Sciatic nerve (tissue), 2 donors: ENCODE results near the gene SNAPC4. TPM values are rescaled to one million over a fixed set of nuclear protein-coding genes. Genes with fewer than 3 reads are reported as not detected.
"Not testable (repeated sequence)": the region's sequence is repeated elsewhere in the genome, so short reads cannot be mapped to it uniquely, and the experiment has no call there.

ENCODE experiments used
- ATAC-seq: fragments of 200-7000 bp; cut with Tn5 transposase; one replicate; pipeline ENCODE4 v1.9.1; 2020; ENCODE audit warnings: mild to moderate bottlenecking, moderate library complexity
- DNase-seq: peaks from one replicate; pipeline ENCODE4 v3.0.0-alpha.2; 2020; ENCODE audit warnings: low spot score
- intact Hi-C: fragments of 100-400 bp; cut with DNase I; formaldehyde crosslinking; loops from one replicate; pipeline ENCODE4 v1.14.2; 2022
- total RNA-seq: library from RNA; stranded (reverse); fragmentation: NEBNext Ultra II Directional; extraction: Animal tissue kit (Norgen Biotek cat#: 25700); gene quantifications from one replicate; pipeline ENCODE4 v1.2.1, GENCODE V29; 2021
- donor health status: DM: no; HTN: no; CAD: no.
- donor health status: DM: no; HTN: no; CAD: no.

The SNAPC4 gene
- total RNA-seq, 1 donor from 2014 or later: 9.9 TPM

- DNase-seq: no peak
- intact Hi-C loops: no loop called here
- no peak for ATAC-seq
Measured at GRCh38 chr9:136412962-136413361, 13.0 kb upstream of the SNAPC4 start.

GRCh38 chr9:136411378-136411777 lies 11.4 kb upstream of the SNAPC4 start:
- intact Hi-C loops: no loop called here
- DNase-seq (no peak), ATAC-seq (no peak)

- ATAC-seq: peak; percentile 94
- intact Hi-C loops: no loop called here
- DNase-seq: peak; percentile 97
Measured at GRCh38 chr9:136410500-136411287, 10.7 kb upstream of the SNAPC4 start, which contains the start of the genes ENTR1 and PMPCA. Gene ENTR1 (minus strand): TSS chr9:136410614. CDS start chr9:136410397, 217 bp downstream. Gene PMPCA (plus strand): TSS chr9:136410658. CDS start chr9:136410669, 11 bp downstream.

GRCh38 chr9:136409557-136410455 lies 9.8 kb upstream of the SNAPC4 start:
- DNase-seq (no peak), ATAC-seq (peak; percentile 31)
- intact Hi-C loops: no loop called here

- intact Hi-C loops: no loop called here
- ATAC-seq (no peak), DNase-seq (no peak)
Measured at GRCh38 chr9:136407911-136408310, 7.9 kb upstream of the SNAPC4 start.

GRCh38 chr9:136407061-136407460 lies 7.1 kb upstream of the SNAPC4 start:
- intact Hi-C loops, ATAC-seq: not testable (repeated sequence)

GRCh38 chr9:136405904-136406303 lies 5.9 kb upstream of the SNAPC4 start:
- ATAC-seq, DNase-seq, intact Hi-C loops: not testable (repeated sequence)

More at GRCh38 chr9:136407061-136407460, 7.1 kb upstream of the SNAPC4 start:
- not testable (repeated sequence) for DNase-seq

- DNase-seq (no peak), ATAC-seq (no peak)
- intact Hi-C loops: no loop called here
Measured at GRCh38 chr9:136405481-136405880, 5.5 kb upstream of the SNAPC4 start.

- intact Hi-C loops: no loop called here
- ATAC-seq (no peak), DNase-seq (no peak)
Measured at GRCh38 chr9:136404801-136405136, 4.8 kb upstream of the SNAPC4 start.

GRCh38 chr9:136403915-136404800 lies 4.2 kb upstream of the SNAPC4 start:
- intact Hi-C loops: no loop called here
- DNase-seq: no peak
- no peak for ATAC-seq

- DNase-seq: no peak
- intact Hi-C loops: no loop called here
- ATAC-seq: no peak
Measured at GRCh38 chr9:136403538-136403914, 3.6 kb upstream of the SNAPC4 start.

GRCh38 chr9:136402067-136402466 lies 2.1 kb upstream of the SNAPC4 start:
- ATAC-seq (no peak), DNase-seq (no peak)
- intact Hi-C loops: no loop called here

GRCh38 chr9:136401173-136401922 lies 1.4 kb upstream of the SNAPC4 start:
- DNase-seq: no peak
- ATAC-seq: no peak
- intact Hi-C loops: no loop called here

GRCh38 chr9:136399176-136400037 lies 563 bp downstream of the SNAPC4 start:
- ATAC-seq (peak; percentile 6), DNase-seq (no peak)
- intact Hi-C loops: no loop called here

GRCh38 chr9:136398286-136398685 lies 1.7 kb downstream of the SNAPC4 start:
- ATAC-seq (no peak), DNase-seq (no peak)
- intact Hi-C loops: no loop called here

- intact Hi-C loops: no loop called here
- no peak for DNase-seq
- ATAC-seq: no peak
Measured at GRCh38 chr9:136397643-136398042, 2.3 kb downstream of the SNAPC4 start.

- intact Hi-C loops: no loop called here
- DNase-seq: no peak
- no peak for ATAC-seq
Measured at GRCh38 chr9:136396219-136396515, 3.8 kb downstream of the SNAPC4 start.
